Stimulated activated CD8-positive, alpha-beta memory T cell treated with anti-CD3 and anti-CD28 coated beads, Interleukin-12 subunit alpha, Interleukin-12 subunit beta, amount 100 ng/mL, for 24 hours (primary cell): ENCODE data around the gene CHRNA5.
"Not testable (repeated sequence)": the region's sequence is repeated elsewhere in the genome, so short reads cannot be mapped to it uniquely, and the experiment has no call there.

Experiments used
- DNase-seq: peaks from one replicate; pipeline ENCODE4 v3.0.0-alpha.2; 2020; ENCODE audit errors: extremely low read depth

The CHRNA5 gene

GRCh38 chr15:78565951-78566774 is 843 bp downstream of the CHRNA5 start:
- no peak for DNase-seq

GRCh38 chr15:78567531-78567930 is 2.2 kb downstream of the CHRNA5 start:
- DNase-seq = no peak

DNA sequence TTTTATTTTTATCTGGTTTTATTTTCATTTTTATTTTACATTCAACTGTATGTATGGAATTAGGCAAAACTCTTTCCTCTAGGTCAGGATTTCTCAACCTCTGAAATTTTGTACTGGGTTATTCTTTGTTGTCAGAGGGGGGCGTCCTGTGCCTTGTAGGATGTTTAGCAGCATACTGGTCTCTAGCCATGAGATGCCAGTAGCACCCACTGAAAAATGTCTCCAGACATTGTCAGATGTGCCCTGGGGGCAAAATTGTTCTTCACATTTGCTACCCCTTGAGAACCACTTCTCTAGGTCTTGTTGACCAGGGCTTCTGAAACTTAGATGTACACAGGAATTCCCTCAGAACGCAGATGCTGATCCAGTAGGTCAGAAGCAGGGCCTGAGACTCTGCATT is 5.4 kb downstream of the CHRNA5 start:
- no peak for DNase-seq

GRCh38 chr15:78571382-78571781 is 6.1 kb downstream of the CHRNA5 start:
- DNase-seq = no peak

DNA sequence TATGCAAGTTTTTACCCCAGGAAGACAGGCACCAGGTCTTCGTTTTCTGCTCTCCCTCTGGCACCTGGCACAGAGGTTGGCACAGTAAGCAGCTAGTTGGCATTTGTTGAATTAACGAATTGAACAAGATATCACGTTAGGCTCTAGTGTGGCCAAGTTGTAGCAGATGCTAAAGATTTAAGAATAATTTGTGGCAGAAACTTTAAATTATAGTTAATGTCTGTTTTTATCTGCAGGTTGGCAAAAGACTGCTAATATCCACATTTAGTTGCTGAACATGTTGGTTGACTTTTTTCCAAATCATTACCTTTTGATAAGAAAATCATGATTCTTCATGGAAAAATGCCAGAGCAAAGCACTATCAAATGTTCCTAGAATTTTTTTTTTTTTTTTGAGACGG is 8.1 kb downstream of the CHRNA5 start:
- DNase-seq = no peak

DNA sequence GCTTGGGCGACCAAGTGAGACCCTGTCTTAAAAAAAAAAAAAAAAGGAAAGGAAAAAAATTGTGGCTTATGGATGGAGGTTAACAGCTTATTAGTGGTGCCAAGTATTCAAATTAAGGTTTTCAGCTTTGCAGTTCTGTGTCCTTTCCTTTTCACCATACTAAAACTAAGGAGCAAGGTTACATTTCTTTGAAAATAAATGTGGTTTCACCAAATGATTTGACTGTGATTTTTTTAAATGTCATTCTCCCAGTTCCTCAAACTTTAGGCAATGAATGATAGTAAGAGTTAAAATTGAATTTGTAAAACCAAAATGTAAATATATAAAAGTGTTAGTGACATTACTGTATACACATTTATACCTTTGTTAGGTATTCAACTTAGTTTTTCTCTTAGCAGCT is 9.6 kb downstream of the CHRNA5 start:
- DNase-seq = no peak

DNA sequence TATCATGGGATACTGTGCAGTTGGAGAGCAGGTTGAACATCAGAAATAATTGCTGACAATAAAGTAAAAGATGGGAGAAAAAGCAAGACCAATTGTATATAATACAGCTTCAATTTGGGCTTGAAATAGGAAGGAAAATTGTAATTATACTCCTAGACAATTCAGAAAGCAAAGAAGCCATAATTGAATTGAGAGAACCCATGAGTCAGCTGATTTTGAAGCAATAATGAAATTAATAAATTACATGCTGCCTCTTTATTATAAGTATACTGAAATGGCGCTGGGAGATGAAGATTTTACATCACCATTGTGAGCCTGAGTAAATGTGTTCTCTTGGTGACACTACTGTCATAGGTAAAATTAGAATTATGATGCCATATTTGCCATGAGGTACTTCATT is 32.3 kb downstream of the CHRNA5 start:
- no peak for DNase-seq

- no peak for DNase-seq
Measured at GRCh38 chr15:78598348-78598747, 33.0 kb downstream of the CHRNA5 start.

DNA sequence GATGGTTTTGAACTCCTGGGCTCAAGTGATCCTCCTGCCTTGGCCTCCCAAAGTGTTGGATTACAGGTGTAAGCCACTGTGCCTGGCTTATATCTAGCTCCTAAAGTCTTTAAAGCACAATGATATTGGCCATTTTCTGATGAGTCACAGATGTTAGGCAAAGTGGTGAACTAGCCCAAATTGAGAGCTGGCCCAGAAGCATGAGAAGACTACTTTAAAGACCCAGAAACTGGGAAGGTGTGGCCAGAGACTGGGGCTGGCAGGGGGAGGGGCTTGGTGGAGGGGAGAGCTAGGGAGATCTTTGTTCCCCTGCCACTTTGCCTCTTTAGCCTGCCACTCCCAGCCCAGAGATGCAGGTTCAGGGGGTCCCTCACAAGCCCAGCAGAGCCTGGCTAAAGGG is 33.9 kb downstream of the CHRNA5 start:
- DNase-seq = no peak

DNA sequence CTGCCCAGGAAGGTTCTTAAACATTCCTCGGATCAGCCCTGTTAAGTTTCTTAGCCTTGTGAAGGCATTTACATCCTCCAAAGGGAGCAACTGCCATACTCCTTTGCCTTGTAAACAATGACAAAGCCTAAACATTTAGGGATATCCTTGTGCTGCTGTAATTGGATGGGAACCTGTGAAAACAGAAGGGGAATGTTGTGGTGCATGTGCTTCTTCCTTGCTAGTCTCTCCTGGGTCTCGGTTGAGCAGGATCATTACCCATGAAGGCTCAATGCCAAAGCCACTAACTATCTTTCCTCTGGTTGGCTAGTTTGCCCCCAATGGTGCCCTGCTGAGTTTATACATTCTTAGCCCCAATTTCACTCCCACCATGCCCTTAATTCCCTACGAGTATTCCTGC is 38.1 kb downstream of the CHRNA5 start:
- DNase-seq = no peak

DNA sequence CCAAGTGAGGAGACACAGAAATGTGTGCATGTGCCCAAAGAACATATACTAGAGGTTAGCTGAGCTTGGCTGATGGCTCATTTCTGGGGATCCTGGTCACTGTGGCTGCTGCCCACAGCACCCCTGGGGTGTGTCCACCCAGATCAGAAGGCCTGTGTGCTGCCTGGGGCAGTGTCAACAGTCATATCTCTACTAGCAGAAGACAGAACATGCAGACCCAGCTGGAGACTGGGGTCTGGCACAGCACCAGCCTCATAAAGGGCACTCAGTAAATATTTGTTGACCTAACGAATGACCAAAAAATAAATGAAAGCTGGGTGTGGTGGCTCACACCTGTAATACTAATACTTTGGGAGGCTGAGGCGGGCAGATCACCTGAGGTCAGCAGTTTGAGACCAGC is 39.1 kb downstream of the CHRNA5 start:
- DNase-seq = no peak

- DNase-seq = no peak
Measured at GRCh38 chr15:78605201-78605600, 39.9 kb downstream of the CHRNA5 start.

DNA sequence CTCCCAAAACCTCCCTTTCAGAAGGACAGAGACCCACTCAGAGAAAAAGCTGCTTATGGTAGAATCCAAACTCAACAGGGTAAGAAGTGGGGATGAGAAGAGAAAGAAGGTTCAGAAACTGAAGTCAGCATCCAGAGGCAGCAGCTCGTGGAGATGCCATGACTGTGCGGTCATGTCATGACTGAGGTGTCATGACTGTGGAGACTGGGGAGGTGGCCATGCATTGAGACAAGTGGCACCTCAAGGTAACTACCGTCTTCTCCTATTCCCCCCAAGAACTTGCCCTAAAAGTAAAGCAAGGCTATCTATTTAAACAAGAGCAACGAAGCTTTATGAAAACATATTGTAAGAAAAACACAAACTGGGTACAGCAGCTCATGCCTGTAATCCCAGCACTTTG is 40.4 kb downstream of the CHRNA5 start:
- no peak for DNase-seq

DNA sequence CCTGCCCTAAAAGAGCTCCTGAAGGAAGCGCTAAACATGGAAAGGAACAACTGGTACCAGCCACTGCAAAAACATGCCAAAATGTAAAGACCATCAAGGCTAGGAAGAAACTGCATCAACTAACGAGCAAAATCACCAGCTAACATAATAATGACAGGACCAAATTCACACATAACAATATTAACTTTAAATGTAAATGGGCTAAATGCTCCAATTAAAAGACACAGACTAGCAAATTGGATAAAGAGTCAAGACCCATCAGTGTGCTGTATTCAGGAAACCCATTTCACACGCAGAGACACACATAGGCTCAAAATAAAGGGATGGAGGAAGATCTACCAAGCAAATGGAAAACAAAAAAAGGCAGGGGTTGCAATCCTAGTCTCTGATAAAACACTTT is 44.2 kb downstream of the CHRNA5 start:
- DNase-seq = not testable (repeated sequence)

DNA sequence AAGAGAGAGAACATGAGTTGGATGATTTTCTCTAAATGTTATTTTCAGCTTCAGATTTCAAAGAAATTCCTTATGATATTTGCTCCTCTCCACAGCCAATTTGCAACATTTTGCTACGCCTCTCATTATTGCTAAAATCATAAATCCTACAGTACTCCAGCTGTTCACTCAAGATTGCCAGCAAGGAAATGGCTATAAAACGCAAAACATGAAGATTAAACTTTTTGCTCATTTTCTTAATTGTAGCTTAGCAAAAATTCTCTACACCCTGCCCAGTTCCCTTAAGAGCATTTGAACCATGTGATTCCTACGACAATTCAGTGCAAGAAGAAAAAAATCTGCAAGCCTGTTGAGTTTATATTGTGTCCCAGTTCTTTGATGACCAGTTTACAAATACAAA is 48.7 kb downstream of the CHRNA5 start:
- DNase-seq = no peak

GRCh38 chr15:78615151-78615589 is 49.9 kb downstream of the CHRNA5 start:
- no peak for DNase-seq

DNA sequence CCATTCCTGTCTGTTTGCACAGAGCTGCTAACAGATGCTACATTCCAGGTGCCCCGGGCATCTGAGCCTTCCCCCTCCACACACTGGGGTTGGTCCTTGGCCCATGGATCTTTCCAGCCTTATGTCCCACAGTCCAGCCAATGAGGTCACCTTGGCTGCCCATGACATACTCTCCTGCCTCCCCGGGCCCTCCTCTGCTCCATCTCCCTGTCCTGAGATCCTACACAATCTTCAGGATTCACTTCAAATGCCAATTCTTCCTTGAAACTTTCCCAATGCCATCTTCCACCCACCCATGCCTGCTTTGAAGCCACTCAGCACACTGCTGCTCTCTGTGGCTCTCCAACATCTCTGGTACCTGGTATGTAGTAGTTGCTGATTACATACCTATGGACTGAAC is 51.2 kb downstream of the CHRNA5 start:
- no peak for DNase-seq

- no peak for DNase-seq
Measured at GRCh38 chr15:78617076-78617475, 51.8 kb downstream of the CHRNA5 start.

DNA sequence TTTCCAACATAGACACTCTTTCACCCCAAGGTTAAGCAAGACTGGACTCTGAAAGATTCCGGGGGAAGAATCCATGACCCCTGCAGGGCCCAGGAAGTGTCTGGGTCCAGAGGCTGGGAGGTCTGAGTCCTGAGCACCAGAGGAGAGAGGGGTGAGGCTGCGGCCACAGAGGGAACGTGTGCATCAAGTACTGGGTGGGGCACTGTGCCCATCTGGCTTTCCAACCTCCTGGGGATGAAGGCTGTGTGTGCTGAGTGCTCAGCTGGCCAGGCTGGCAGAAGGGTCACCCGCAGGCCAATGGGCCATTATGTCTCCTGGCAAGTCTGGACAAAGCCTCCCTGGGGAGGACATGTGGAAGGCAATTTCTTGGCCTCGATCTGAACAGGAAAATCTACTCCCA is 52.2 kb downstream of the CHRNA5 start:
- no peak for DNase-seq

DNA sequence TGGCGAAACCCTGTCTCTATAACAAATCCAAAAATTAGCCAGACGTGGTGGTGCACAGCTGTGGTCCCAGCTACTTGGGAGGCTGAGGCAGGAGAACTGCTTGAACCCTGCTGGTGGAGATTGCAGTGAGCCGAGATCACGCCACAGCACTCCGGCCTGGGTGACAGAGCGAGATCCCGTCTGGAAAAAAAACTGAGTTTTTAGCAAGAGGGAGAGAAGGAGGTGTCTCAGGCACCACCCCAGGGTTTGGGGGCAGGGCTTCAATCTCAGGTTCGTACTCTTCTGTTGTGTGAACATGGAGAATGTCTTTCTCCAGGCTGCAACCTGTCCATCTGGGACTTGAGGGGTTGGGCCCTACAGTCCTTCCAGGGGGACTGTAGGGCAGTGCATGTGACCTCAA is 52.7 kb downstream of the CHRNA5 start:
- no peak for DNase-seq

- DNase-seq = peak; percentile 55
Measured at GRCh38 chr15:78618490-78618934, 53.2 kb downstream of the CHRNA5 start.

DNA sequence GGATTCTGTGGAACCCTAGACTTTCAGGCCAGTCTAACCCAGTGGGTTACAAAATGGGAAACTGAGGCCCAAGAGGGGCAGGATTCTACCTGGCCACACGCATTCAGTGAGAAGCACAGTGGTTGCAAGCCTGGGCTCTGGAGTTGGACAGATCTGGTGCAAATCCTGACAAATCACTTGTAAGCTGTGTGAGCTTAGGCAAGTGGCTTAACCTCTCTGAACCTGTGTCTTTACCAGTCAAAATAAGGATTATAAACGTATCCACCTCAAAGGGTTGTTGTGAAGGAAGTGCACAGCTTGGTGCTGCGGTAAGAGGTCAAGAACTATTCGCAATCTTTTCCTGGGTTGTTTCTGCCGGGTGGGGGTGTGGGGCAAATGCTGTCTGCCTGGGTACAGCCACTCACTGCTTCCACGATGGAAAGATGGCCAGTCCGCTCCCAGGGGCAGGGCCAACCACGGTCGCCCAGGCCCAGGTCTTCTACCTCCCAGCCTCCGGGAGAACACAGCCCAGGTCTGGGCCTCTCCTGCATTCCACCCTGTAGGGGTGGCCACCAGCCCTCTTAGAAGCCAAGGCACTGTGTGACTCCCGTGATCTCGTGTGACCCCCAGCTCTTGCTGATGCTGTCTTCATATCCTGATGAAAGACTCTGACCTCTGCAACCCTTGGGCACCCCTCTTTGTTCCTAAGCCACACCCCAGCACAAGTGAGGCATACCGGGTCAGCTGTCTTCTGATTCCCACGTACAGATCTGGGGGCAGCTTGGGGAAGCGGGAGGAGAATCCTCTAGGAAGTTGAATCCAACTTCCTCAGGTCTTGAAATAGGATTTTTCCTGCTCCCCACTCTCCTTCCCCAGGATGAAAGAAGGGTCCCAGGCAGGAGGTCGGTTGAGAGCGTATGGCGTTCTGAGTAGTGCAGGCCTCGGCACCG is 54.0 kb downstream of the CHRNA5 start:
- DNase-seq = no peak

GRCh38 chr15:78620021-78620526 is 54.8 kb downstream of the CHRNA5 start:
- DNase-seq = no peak
